HepG2 (cell line): Measurements from ENCODE around the gene SUPT6H. TPM values are rescaled to one million over a fixed set of nuclear protein-coding genes. Genes with fewer than 3 reads are reported as not detected.

Source experiments
- ATAC-seq: fragments of 200-7000 bp; cut with Tn5 transposase; 3 replicates; pipeline ENCODE4 v1.9.1; 2020; ENCODE audit warnings: mild to moderate bottlenecking, moderate library complexity
- BruUV-seq: library from RNA; stranded (reverse); fragments of 400-500 nt; replicated peaks from 2 replicates; lab custom pipeline; 2021; lab: Mats Ljungman, UMichigan
- CTCF ChIA-PET: fragments of 300-600 bp; formaldehyde crosslinking; extraction: SDS; loops from one replicate; lab custom pipeline; 2021; ENCODE audit warnings: low total read pairs, inconsistent platforms, low intra/inter-chr PET ratio; lab: Yijun Ruan, JAX
- POLR2A ChIA-PET: fragments of 350-600 bp; sonication (Branson Sonifier 250); formaldehyde crosslinking; loops from one replicate; lab custom pipeline; 2020; ENCODE audit warnings: antibody characterized with exemption, inconsistent platforms; lab: Yijun Ruan, JAX
- DNase-seq: peaks from one replicate; pipeline ENCODE4 v3.0.0-alpha.2; 2015; ENCODE audit warnings: low spot score
- FAIRE-seq: peaks from 3 replicates; lab custom pipeline; 2011; peaks lifted over from hg19 to GRCh38; lab: Jason Lieb, UNC
- H2AFZ ChIP-seq: one replicate; pipeline ENCODE4 v1.6.1; 2011; ENCODE audit warnings: low read length, inconsistent platforms
- H3K27ac ChIP-seq: fragments of 300-600 bp; 3 replicates; pipeline ENCODE4 v1.8.0; 2011; ENCODE audit warnings: mixed run types, mild to moderate bottlenecking, mixed read lengths, low read length, inconsistent platforms; ENCODE audit not compliant: insufficient read depth; ENCODE audit errors: extremely low read length
- H3K27me3 ChIP-seq, 2 experiments: fragments of 200-600 bp in 1 of 2; 2 replicates in 1 of 2; 3 replicates in 1 of 2; pipeline versions ENCODE4 v1.6.0 to v1.8.0; 2011; ENCODE audit warnings: low read length in 2 of 2, mild to moderate bottlenecking in 2 of 2, moderate library complexity in 2 of 2, inconsistent platforms in 1 of 2; ENCODE audit not compliant: insufficient read depth in 2 of 2, control insufficient read depth in 1 of 2
- H3K36me3 ChIP-seq, 2 experiments: fragments of 200-600 bp in 1 of 2; replicated peaks in 1 of 2; 2 replicates in 1 of 2; 3 replicates in 1 of 2; pipeline versions ENCODE4 v1.5.1 to v1.8.0; 2011; ENCODE audit warnings: low read length in 2 of 2, inconsistent platforms in 1 of 2; ENCODE audit not compliant: insufficient read depth in 2 of 2, control insufficient read depth in 1 of 2
- H3K4me1 ChIP-seq: 2 replicates; pipeline ENCODE4 v1.5.1; 2012; ENCODE audit warnings: low read length, inconsistent platforms; ENCODE audit not compliant: insufficient read depth
- H3K4me2 ChIP-seq: 2 replicates; pipeline ENCODE4 v1.6.0; 2011; ENCODE audit warnings: low read depth, low read length, inconsistent platforms
- H3K4me3 ChIP-seq, 3 experiments: fragments of 200-600 bp in 1 of 3; sonication (generic), shearing (Covaris generic) in 1 of 3; replicated peaks in 1 of 3; 2 replicates each; pipeline ENCODE4 v1.5.1; 2011 to 2016; ENCODE audit warnings: low read length in 3 of 3, inconsistent platforms in 2 of 3, low read depth in 2 of 3, mild to moderate bottlenecking in 2 of 3, control low read depth in 1 of 3, mixed read lengths in 1 of 3; ENCODE audit not compliant: insufficient read depth in 1 of 3
- H3K79me2 ChIP-seq: one replicate; pipeline ENCODE4 v1.6.1; 2011; ENCODE audit warnings: low read length, inconsistent platforms; ENCODE audit not compliant: insufficient read depth
- H3K9ac ChIP-seq: 2 replicates; pipeline ENCODE4 v1.6.0; 2011; ENCODE audit warnings: mild to moderate bottlenecking, low read depth, low read length, inconsistent platforms; ENCODE audit not compliant: insufficient read depth
- H3K9me3 ChIP-seq: 2 replicates; pipeline ENCODE4 v1.5.1; 2012; ENCODE audit warnings: mild to moderate bottlenecking, low read length
- H4K20me1 ChIP-seq: 2 replicates; pipeline ENCODE4 v1.6.0; 2011; ENCODE audit warnings: inconsistent platforms, mild to moderate bottlenecking, low read length, moderate library complexity; ENCODE audit not compliant: insufficient read depth
- AGO2 ChIP-seq: fragments of 200-400 bp; formaldehyde crosslinking; optimal IDR thresholded peaks from 2 replicates; pipeline ENCODE3; 2017; ENCODE audit warnings: mild to moderate bottlenecking, low read depth, low read length, moderate library complexity
- ARNT ChIP-seq: fragments of 450-650 bp; IDR thresholded peaks from 2 replicates; pipeline ENCODE4 v1.6.1; 2017
- CEBPG ChIP-seq: IDR thresholded peaks from 2 replicates; pipeline ENCODE4 v1.6.1; 2016
- ETV5 ChIP-seq: IDR thresholded peaks from 2 replicates; pipeline ENCODE4 v1.6.1; 2018; ENCODE audit warnings: missing biosample characterization, missing genetic modification reagents, inconsistent platforms, borderline replicate concordance
- PCBP2 ChIP-seq: fragments of 200-400 bp; formaldehyde crosslinking; optimal IDR thresholded peaks from 2 replicates; pipeline ENCODE3; 2018; ENCODE audit warnings: low read length, low read depth; ENCODE audit not compliant: poor library complexity, severe bottlenecking
- POLR2A ChIP-seq, 2 experiments: IDR thresholded peaks; 2 replicates each; pipeline ENCODE4 v1.6.1; 2011; ENCODE audit warnings: low read depth in 2 of 2, low read length in 2 of 2, mild to moderate bottlenecking in 1 of 2, moderate library complexity in 1 of 2; ENCODE audit not compliant: insufficient read depth in 1 of 2
- ZBTB7B ChIP-seq: sonication (generic); formaldehyde crosslinking; IDR thresholded peaks from 2 replicates; pipeline ENCODE4 v1.4.0; 2020; ENCODE audit warnings: missing genetic modification reagents
- ZNF34 ChIP-seq: sonication (generic); formaldehyde crosslinking; IDR thresholded peaks from 2 replicates; pipeline ENCODE4 v1.4.0; 2020; ENCODE audit warnings: mild to moderate bottlenecking, missing genetic modification reagents, borderline replicate concordance
- ZXDC ChIP-seq: sonication (generic); formaldehyde crosslinking; IDR thresholded peaks from 2 replicates; pipeline ENCODE4 v1.5.0; 2020; ENCODE audit warnings: mild to moderate bottlenecking, missing genetic modification reagents
- WGBS: methylation state at CpG from one replicate; pipeline ENCODE4 v1.1.6; 2017; ENCODE audit warnings: low lambda C conversion rate; 5-methylcytosine and 5-hydroxymethylcytosine counted together
- in situ Hi-C: cut with HindIII; loops from 2 replicates; pipeline ENCODE4 v1.10.0; 2017; ENCODE audit warnings: low pct_unique_long_range_greater_than_20kb; ENCODE audit not compliant: extremely low pct_ligation_motif_present
- intact Hi-C: fragments of 100-400 bp; cut with micrococcal nuclease; formaldehyde crosslinking; loops from one replicate; pipeline ENCODE4 v1.10.0; 2022; ENCODE audit not compliant: unreplicated experiment
- polyA plus RNA-seq, 8 experiments: library from polyadenylated mRNA; depleted of rRNA in 3 of 8; stranded (reverse) in 7 of 8; unstranded in 1 of 8; fragments of >200 nt; fragmentation: Illumina TruSeq in 4 of 8; extraction: Trizol in 4 of 8; gene quantifications; 2 replicates each; pipeline versions ENCODE4 v1.2.1 to v1.2.3, GENCODE V29; 2011 to 2016; ENCODE audit warnings: low read depth in 4 of 8, missing spikeins in 1 of 8, mixed read lengths in 1 of 8; ENCODE audit not compliant: insufficient read depth in 1 of 8
- total RNA-seq, 5 experiments: library from RNA; depleted of rRNA; stranded (reverse); fragments of >200 nt; fragmentation: Illumina TruSeq; extraction: Trizol; gene quantifications; 2 replicates each; pipeline ENCODE4 v1.2.3, GENCODE V29; 2016; ENCODE audit warnings: low read depth in 1 of 5

The SUPT6H gene
- total and polyA plus RNA-seq, 2 of the 13 experiments (the other 11 are each of a cell fraction or from before 2014, with no cell fraction given), result 32.7 to 39.9 TPM

DNA sequence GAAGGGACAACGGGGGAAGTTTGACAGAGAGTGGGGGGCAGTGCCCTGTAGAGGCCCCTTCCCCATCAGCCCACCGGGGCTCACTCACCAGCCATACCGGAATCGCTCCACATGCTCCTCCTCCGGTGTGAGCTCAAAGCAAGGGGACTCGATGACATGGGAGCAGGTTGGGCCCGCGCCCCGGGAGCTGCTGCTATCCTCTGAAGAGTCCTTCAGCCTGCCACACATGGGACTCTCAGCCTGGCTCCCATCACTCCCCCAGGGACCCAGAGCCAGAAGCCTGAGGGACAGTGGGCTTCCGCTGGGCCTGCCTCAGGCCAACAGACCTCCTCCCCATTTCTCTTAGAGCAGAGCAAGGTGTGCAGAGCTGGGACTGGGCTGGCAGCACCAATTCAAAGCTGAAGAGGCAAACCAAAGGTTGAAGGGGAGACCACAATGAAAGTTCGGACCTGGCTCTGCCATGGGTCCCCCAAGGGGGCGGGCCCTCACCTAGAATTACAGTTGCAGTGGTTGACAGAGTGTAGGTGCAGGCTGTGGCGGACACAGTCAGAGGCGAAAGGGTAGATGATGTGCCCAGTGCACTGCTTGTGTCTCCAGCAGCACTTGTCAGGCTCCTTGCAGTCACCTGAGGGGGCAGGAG is 42.3 kb downstream of the SUPT6H start:
- Histone ChIP-seq H4K20me1 (no peaks in the 10 kb centered on the region), H2AFZ (no peak overlapping the region), H3K4me2 (no peak overlapping the region), H3K4me1 (peaks cover 55% of the 10 kb centered on the region), H3K9me3 (no peaks in the 10 kb centered on the region), H3K27ac (no peak overlapping the region), H3K27me3 (no peaks in the 10 kb centered on the region), H3K79me2 (no peaks in the 10 kb centered on the region), H3K9ac (no peak overlapping the region), H3K4me3 (no peak overlapping the region), H3K36me3 (peaks cover 23 to 36% of the 10 kb centered on the region in 2 experiments)
- BruUV-seq, result no TSS peak
- in situ Hi-C loops, result no loop called here
- intact Hi-C loops, result no loop called here
- 100% methylated on average over 10 of the region's 14 CpGs for WGBS
- CTCF ChIA-PET, result no interaction called here
- ATAC-seq (no peak), FAIRE-seq (no peak), DNase-seq (no peak)
- POLR2A ChIA-PET, result interaction anchor here (1.5 to 10.8 kb wide), 2 partner anchors 17 to 23 kb away, joined by 3 to 220 read pairs; partner anchors contain the start of gene RPL23A
- TF ChIP-seq POLR2A (IDR thresholded peaks at IDR 0.05; ENCODE audit: insufficient read depth in 1 of 2, low read depth in 2 of 2, low read length in 2 of 2), result 0 out of 4 replicates have a peak, but pooled peaks of 1 of the 2 experiments have one; percentile 7
- TF ChIP-seq ZXDC (CRISPR knock-in tag), result no peak
- peak; percentile 70 for TF ChIP-seq AGO2

GRCh38 chr17:28705074-28705659 is 43.2 kb downstream of the SUPT6H start:
- peaks cover 18 to 28% of the 10 kb centered on the region in 2 experiments for H3K36me3 ChIP-seq
- in situ Hi-C loops (no loop called here), intact Hi-C loops (no loop called here)
- no peaks in the 10 kb centered on the region for H3K27me3 ChIP-seq
- H3K9me3 ChIP-seq, result no peaks in the 10 kb centered on the region
- no peak overlapping the region for H3K4me2 ChIP-seq
- H3K27ac ChIP-seq, result no peak overlapping the region
- H4K20me1 ChIP-seq, result no peaks in the 10 kb centered on the region
- FAIRE-seq, result no peak
- no peak overlapping the region for H2AFZ ChIP-seq
- TF ChIP-seq ETV5 (CRISPR knock-in tag) (no peak), ARNT (no peak), ZBTB7B (CRISPR knock-in tag) (no peak), ZNF34 (CRISPR knock-in tag) (no peak), CEBPG (CRISPR knock-in tag) (no peak), PCBP2 (peak; percentile 35)
- peaks cover 55% of the 10 kb centered on the region for H3K4me1 ChIP-seq
- H3K4me3 ChIP-seq, result no peak overlapping the region
- CTCF ChIA-PET, result no interaction called here
- ATAC-seq, result no peak
- no peak overlapping the region for H3K9ac ChIP-seq
- no peaks in the 10 kb centered on the region for H3K79me2 ChIP-seq
- WGBS, result 97% methylated on average over 3 of the region's 5 CpGs
- DNase-seq, result no peak
- POLR2A ChIA-PET, result interaction anchor here (1.5 to 10.8 kb wide), 2 partner anchors 16 to 23 kb away, joined by 3 to 220 read pairs; partner anchors contain the start of gene RPL23A
- BruUV-seq, result no TSS peak
